H1 (cell line): Measurements from ENCODE around the gene UCP1. TPM values are rescaled to one million over a fixed set of nuclear protein-coding genes. Genes with fewer than 3 reads are reported as not detected.

ENCODE experiments used
- MAFK ChIP-seq: IDR thresholded peaks from 2 replicates; pipeline ENCODE4 v1.6.1; 2012; ENCODE audit warnings: low read depth, mild to moderate bottlenecking, improper control_type of control experiment, low read length
- polyA plus RNA-seq, 7 experiments: library from polyadenylated mRNA; depleted of rRNA in 3 of 7; stranded (reverse) in 5 of 7; unstranded in 2 of 7; fragments of >200 nt in 5 of 7; fragments of 200-250 nt in 2 of 7; gene quantifications; 1 replicate in 5 of 7; 2 replicates in 1 of 7; 4 replicates in 1 of 7; pipeline versions ENCODE4 v1.2.1 to v1.2.3, GENCODE V29; 2011 to 2013; ENCODE audit warnings: missing spikeins in 2 of 7, mixed read lengths in 2 of 7
- total RNA-seq: library from RNA; stranded (reverse); fragmentation: NEBNext Ultra II Directional; extraction: Animal tissue kit (Norgen Biotek cat#: 25700); gene quantifications from 2 replicates; pipeline ENCODE4 v1.2.1, GENCODE V29; 2021

Gene UCP1
- total and polyA plus RNA-seq, 2 of the 8 experiments (the other 6 are each of a cell fraction or from before 2014, with no cell fraction given): 0.20 to 0.44 TPM

DNA sequence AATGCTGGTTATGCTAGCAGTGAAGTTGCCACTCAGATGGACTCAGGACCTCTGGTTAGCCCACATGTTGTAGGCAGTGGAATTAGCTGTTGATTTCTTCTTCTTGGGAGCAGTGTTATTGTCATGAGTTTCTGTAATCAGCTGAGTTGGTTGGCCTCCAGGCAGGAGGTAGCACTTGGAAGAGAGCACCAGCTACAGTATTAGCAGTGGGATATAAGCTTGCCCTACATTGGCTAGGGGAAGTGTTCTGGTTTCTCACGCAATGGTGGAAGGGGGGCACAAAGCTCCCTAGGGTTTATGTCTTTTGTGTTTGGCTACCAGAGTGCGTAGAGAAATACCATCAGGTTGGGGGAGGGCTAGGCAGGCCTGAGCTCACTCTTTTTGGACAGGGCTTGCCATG, 34.0 kb upstream of the UCP1 start (continued):
- TF ChIP-seq MAFK: no peak
